WTC11 (cell line): ENCODE data around the gene AP3B2. TPM values are rescaled to one million over a fixed set of nuclear protein-coding genes. Genes with fewer than 3 reads are reported as not detected.

Experiments
- ATAC-seq: fragments of 200-7000 bp; cut with Tn5 transposase; 2 replicates; pipeline ENCODE4 v1.10.0; 2021; ENCODE audit warnings: mild to moderate bottlenecking, moderate library complexity
- CTCF ChIA-PET: fragments of 300-600 bp; sonication (Branson Sonifier 250); formaldehyde crosslinking; loops from one replicate; lab custom pipeline; 2021; ENCODE audit warnings: antibody characterized with exemption; lab: Charles Lee
- POLR2A ChIA-PET: fragments of 350-600 bp; sonication (Branson Sonifier 250); formaldehyde crosslinking; loops from one replicate; lab custom pipeline; 2021; ENCODE audit warnings: antibody characterized with exemption; lab: Charles Lee
- DNase-seq: peaks from one replicate; pipeline ENCODE4 v3.0.0; 2021; ENCODE audit warnings: low spot score
- H3K27ac Mint-ChIP-seq: 2 replicates; pipeline ENCODE4 v1.8.0; 2021; ENCODE audit warnings: mixed read lengths
- H3K27me3 Mint-ChIP-seq: 2 replicates; pipeline ENCODE4 v1.8.0; 2021; ENCODE audit warnings: low read depth, mild to moderate bottlenecking, moderate library complexity, mixed read lengths
- H3K36me3 Mint-ChIP-seq: 2 replicates; pipeline ENCODE4 v1.8.0; 2021; ENCODE audit warnings: mixed read lengths
- H3K4me1 Mint-ChIP-seq: 2 replicates; pipeline ENCODE4 v1.8.0; 2022; ENCODE audit warnings: mixed read lengths
- H3K4me3 Mint-ChIP-seq: 2 replicates; pipeline ENCODE4 v1.8.0; 2021; ENCODE audit warnings: mild to moderate bottlenecking, moderate library complexity, mixed read lengths
- H3K9me3 Mint-ChIP-seq: 2 replicates; pipeline ENCODE4 v1.8.0; 2021; ENCODE audit warnings: mixed read lengths
- AR ChIP-seq: fragments of 250-450 bp; sonication (Bioruptor Pico); IDR thresholded peaks from 2 replicates; pipeline ENCODE4 v1.9.0; 2021; ENCODE audit warnings: mild to moderate bottlenecking
- FOXJ3 ChIP-seq: sonication (generic); formaldehyde crosslinking; IDR thresholded peaks from 2 replicates; pipeline ENCODE4 v1.9.0; 2021; ENCODE audit warnings: missing genetic modification reagents, mild to moderate bottlenecking, borderline replicate concordance
- JUN ChIP-seq: sonication (generic); formaldehyde crosslinking; IDR thresholded peaks from 2 replicates; pipeline ENCODE4 v1.8.0; 2023; ENCODE audit warnings: mild to moderate bottlenecking, missing genetic modification reagents
- PRDM15 ChIP-seq: sonication (generic); formaldehyde crosslinking; IDR thresholded peaks from 2 replicates; pipeline ENCODE4 v1.8.0; 2022; ENCODE audit warnings: missing genetic modification reagents
- SMAD4 ChIP-seq: sonication (generic); formaldehyde crosslinking; IDR thresholded peaks from 2 replicates; pipeline ENCODE4 v1.8.0; 2022; ENCODE audit warnings: mild to moderate bottlenecking, missing genetic modification reagents
- SP1 ChIP-seq: sonication (generic); formaldehyde crosslinking; conservative IDR thresholded peaks from 2 replicates; pipeline ENCODE4 v1.8.1; 2022; ENCODE audit warnings: missing genetic modification reagents
- TCF7 ChIP-seq: sonication (generic); formaldehyde crosslinking; IDR thresholded peaks from 2 replicates; pipeline ENCODE4 v1.8.0; 2022; ENCODE audit warnings: mild to moderate bottlenecking, low read depth, missing genetic modification reagents, moderate library complexity
- ZNF281 ChIP-seq: sonication (generic); formaldehyde crosslinking; IDR thresholded peaks from 2 replicates; pipeline ENCODE4 v1.8.0; 2023; ENCODE audit warnings: mild to moderate bottlenecking, missing genetic modification reagents
- ZNF317 ChIP-seq: sonication (generic); formaldehyde crosslinking; IDR thresholded peaks from 2 replicates; pipeline ENCODE4 v1.8.1; 2023; ENCODE audit warnings: low read depth, mild to moderate bottlenecking, moderate library complexity, missing genetic modification reagents, borderline replicate concordance
- total RNA-seq: library from RNA; stranded (reverse); gene quantifications from 3 replicates; pipeline ENCODE4 v1.2.3, GENCODE V29; 2021

Gene AP3B2
- total RNA-seq, 1 experiment from 2014 or later, result 17.7 TPM

- H3K36me3 Mint-ChIP-seq, result no peaks in the 10 kb centered on the region
- no peak overlapping the region for H3K4me3 Mint-ChIP-seq
- DNase-seq, result no peak
- H3K9me3 Mint-ChIP-seq, result no peaks in the 10 kb centered on the region
- peaks cover 6% of the 10 kb centered on the region for H3K4me1 Mint-ChIP-seq
- no peak for ATAC-seq
- POLR2A ChIA-PET, result no interaction called here
- no peak overlapping the region for H3K27ac Mint-ChIP-seq
- TF ChIP-seq AR (CRISPR knock-in tag), result no peak
- H3K27me3 Mint-ChIP-seq, result peaks cover 11% of the 10 kb centered on the region
- CTCF ChIA-PET, result no interaction called here
These were observed 52.9 kb downstream of the AP3B2 start for GRCh38 chr15:82656641-82657266.

- H3K27me3 Mint-ChIP-seq, result peaks cover 16% of the 10 kb centered on the region
- no peaks in the 10 kb centered on the region for H3K9me3 Mint-ChIP-seq
- ATAC-seq (no peak), DNase-seq (no peak)
- H3K27ac Mint-ChIP-seq, result no peak overlapping the region
- H3K4me1 Mint-ChIP-seq, result peaks cover under 1% of the 10 kb centered on the region; the same call in 1 of the 2 replicates
- no peak for TF ChIP-seq SP1 (CRISPR knock-in tag)
- ChIA-PET CTCF (no interaction called here), POLR2A (no interaction called here)
- H3K4me3 Mint-ChIP-seq, result no peak overlapping the region
- H3K36me3 Mint-ChIP-seq, result no peaks in the 10 kb centered on the region
These were observed 54.1 kb downstream of the AP3B2 start for GRCh38 chr15:82655606-82656005.

- no peak overlapping the region for H3K27ac Mint-ChIP-seq
- H3K4me3 Mint-ChIP-seq, result no peak overlapping the region
- POLR2A ChIA-PET, result no interaction called here
- DNase-seq, result no peak
- peaks cover 36% of the 10 kb centered on the region for H3K27me3 Mint-ChIP-seq
- ATAC-seq, result no peak
- peaks cover 5% of the 10 kb centered on the region for H3K4me1 Mint-ChIP-seq
- H3K9me3 Mint-ChIP-seq, result no peaks in the 10 kb centered on the region
- no peaks in the 10 kb centered on the region for H3K36me3 Mint-ChIP-seq
- CTCF ChIA-PET, result no interaction called here
- TF ChIP-seq PRDM15 (CRISPR knock-in tag) (no peak), SMAD4 (CRISPR knock-in tag) (no peak), FOXJ3 (no peak), ZNF281 (CRISPR knock-in tag) (no peak), TCF7 (CRISPR knock-in tag) (no peak), JUN (CRISPR knock-in tag) (no peak), ZNF317 (CRISPR knock-in tag) (no peak)
These were observed 56.0 kb downstream of the AP3B2 start for GRCh38 chr15:82653483-82654168.
